H9 (cell line): ENCODE measurements around the gene AKNA. TPM values are rescaled to one million over a fixed set of nuclear protein-coding genes. Genes with fewer than 3 reads are reported as not detected.

Experiments
- DNase-seq: peaks from one replicate; pipeline ENCODE4 v3.0.0-alpha.2; 2017
- H2AFZ ChIP-seq: one replicate; pipeline ENCODE4 v1.6.1; 2013; ENCODE audit warnings: mild to moderate bottlenecking, low read length, control low read depth, moderate library complexity
- H2AK5ac ChIP-seq: 2 replicates; pipeline ENCODE4 v1.6.1; 2013; ENCODE audit warnings: low read length, control low read depth, mixed read lengths; ENCODE audit not compliant: insufficient read length
- H2BK120ac ChIP-seq: one replicate; pipeline ENCODE4 v1.6.1; 2013; ENCODE audit warnings: low read depth, mild to moderate bottlenecking, low read length, control low read depth, inconsistent platforms; ENCODE audit not compliant: poor library complexity, severe bottlenecking
- H2BK12ac ChIP-seq: 2 replicates; pipeline ENCODE4 v1.6.1; 2013; ENCODE audit warnings: low read length, control low read depth, mixed read lengths, low read depth; ENCODE audit not compliant: insufficient read length
- H2BK15ac ChIP-seq: 2 replicates; pipeline ENCODE4 v1.6.1; 2013; ENCODE audit warnings: low read depth, low read length, control low read depth
- H2BK20ac ChIP-seq: one replicate; pipeline ENCODE4 v1.6.1; 2013; ENCODE audit warnings: low read depth, mild to moderate bottlenecking, low read length, control low read depth, inconsistent platforms; ENCODE audit not compliant: poor library complexity, severe bottlenecking
- H2BK5ac ChIP-seq: 2 replicates; pipeline ENCODE4 v1.6.1; 2013; ENCODE audit warnings: low read length, control low read depth, mixed read lengths; ENCODE audit not compliant: insufficient read length
- H3K14ac ChIP-seq: 2 replicates; pipeline ENCODE4 v1.6.1; 2013; ENCODE audit warnings: low read length, control low read depth; ENCODE audit not compliant: insufficient read depth
- H3K18ac ChIP-seq: 2 replicates; pipeline ENCODE4 v1.6.1; 2013; ENCODE audit warnings: low read depth, mild to moderate bottlenecking, mixed read lengths, low read length, control low read depth; ENCODE audit not compliant: insufficient read length
- H3K23ac ChIP-seq: 2 replicates; pipeline ENCODE4 v1.6.1; 2013; ENCODE audit warnings: low read length, control low read depth, mixed read lengths, low read depth; ENCODE audit not compliant: insufficient read length
- H3K23me2 ChIP-seq: 2 replicates; pipeline ENCODE4 v1.6.1; 2013; ENCODE audit warnings: low read depth, mild to moderate bottlenecking, mixed read lengths, low read length, control low read depth; ENCODE audit not compliant: insufficient read length, poor library complexity, severe bottlenecking
- H3K27ac ChIP-seq: 2 replicates; pipeline ENCODE4 v1.5.1; 2013; ENCODE audit warnings: low read length, control low read depth, mixed read lengths, low read depth; ENCODE audit not compliant: insufficient read length
- H3K27me3 ChIP-seq: 2 replicates; pipeline ENCODE4 v1.6.1; 2013; ENCODE audit warnings: low read length, control low read depth, inconsistent platforms; ENCODE audit not compliant: insufficient read depth
- H3K4ac ChIP-seq: 2 replicates; pipeline ENCODE4 v1.6.1; 2013; ENCODE audit warnings: low read depth, mild to moderate bottlenecking, control low read depth, inconsistent platforms, low read length, moderate library complexity
- H3K4me1 ChIP-seq: 2 replicates; pipeline ENCODE4 v1.6.1; 2013; ENCODE audit warnings: low read length, control low read depth, inconsistent platforms; ENCODE audit not compliant: insufficient read depth
- H3K4me2 ChIP-seq: 2 replicates; pipeline ENCODE4 v1.6.1; 2013; ENCODE audit warnings: low read length, control low read depth, mixed read lengths; ENCODE audit not compliant: insufficient read length, insufficient read depth
- H3K56ac ChIP-seq: 2 replicates; pipeline ENCODE4 v1.6.1; 2013; ENCODE audit warnings: low read depth, mild to moderate bottlenecking, mixed read lengths, low read length, control low read depth; ENCODE audit not compliant: insufficient read length
- H3K79me1 ChIP-seq: 2 replicates; pipeline ENCODE4 v1.6.1; 2013; ENCODE audit warnings: low read depth, mild to moderate bottlenecking, moderate library complexity, low read length, control low read depth, inconsistent platforms; ENCODE audit not compliant: insufficient read depth, poor library complexity, severe bottlenecking
- H3K79me2 ChIP-seq: 2 replicates; pipeline ENCODE4 v1.6.1; 2013; ENCODE audit warnings: low read length, control low read depth, inconsistent platforms; ENCODE audit not compliant: insufficient read depth
- H3K9ac ChIP-seq: 2 replicates; pipeline ENCODE4 v1.6.1; 2013; ENCODE audit warnings: low read length, control low read depth, mixed read lengths; ENCODE audit not compliant: insufficient read length; ENCODE audit errors: extremely low read depth
- H3K9me3 ChIP-seq: one replicate; pipeline ENCODE4 v1.6.1; 2013; ENCODE audit warnings: low read depth, low read length, inconsistent platforms; ENCODE audit not compliant: control insufficient read depth
- H3T11ph ChIP-seq: one replicate; pipeline ENCODE4 v1.6.1; 2013; ENCODE audit warnings: mild to moderate bottlenecking, low read length, control low read depth, inconsistent platforms
- H4K20me1 ChIP-seq: one replicate; pipeline ENCODE4 v1.6.1; 2013; ENCODE audit not compliant: control insufficient read depth, insufficient read length, insufficient read depth
- H4K5ac ChIP-seq: 2 replicates; pipeline ENCODE4 v1.6.1; 2013; ENCODE audit warnings: low read depth, mild to moderate bottlenecking, mixed read lengths, low read length, control low read depth; ENCODE audit not compliant: insufficient read length
- H4K8ac ChIP-seq: replicated peaks from 2 replicates; pipeline ENCODE4 v1.6.1; 2013; ENCODE audit warnings: low read length, control low read depth, mixed read lengths, low read depth; ENCODE audit not compliant: insufficient read length
- H4K91ac ChIP-seq: 2 replicates; pipeline ENCODE4 v1.6.1; 2013; ENCODE audit warnings: low read depth, mild to moderate bottlenecking, moderate library complexity, mixed read lengths, low read length, control low read depth; ENCODE audit not compliant: insufficient read length
- H3K27ac Mint-ChIP-seq, 3 experiments: 2 replicates in 2 of 3; 3 replicates in 1 of 3; pipeline ENCODE4 v1.8.0; 2020 to 2021; ENCODE audit warnings: mixed read lengths in 3 of 3, mild to moderate bottlenecking in 1 of 3, moderate library complexity in 1 of 3
- H3K27me3 Mint-ChIP-seq: 2 replicates; pipeline ENCODE4 v1.8.0; 2021; ENCODE audit warnings: low read depth, mild to moderate bottlenecking, moderate library complexity, mixed read lengths
- H3K36me3 Mint-ChIP-seq, 3 experiments: 2 replicates in 2 of 3; 3 replicates in 1 of 3; pipeline ENCODE4 v1.8.0; 2020 to 2021; ENCODE audit warnings: low read depth in 3 of 3, mixed read lengths in 3 of 3; ENCODE audit not compliant: insufficient read depth in 1 of 3
- H3K4me1 Mint-ChIP-seq, 2 experiments: 2 replicates each; pipeline ENCODE4 v1.8.0; 2020; ENCODE audit warnings: mixed read lengths in 2 of 2
- H3K4me3 Mint-ChIP-seq, 2 experiments: 2 replicates in 1 of 2; 3 replicates in 1 of 2; pipeline ENCODE4 v1.8.0; 2020 to 2021; ENCODE audit warnings: mild to moderate bottlenecking in 2 of 2, mixed read lengths in 2 of 2, moderate library complexity in 1 of 2
- H3K9me3 Mint-ChIP-seq, 2 experiments: 2 replicates in 1 of 2; 3 replicates in 1 of 2; pipeline ENCODE4 v1.8.0; 2020; ENCODE audit warnings: mild to moderate bottlenecking in 2 of 2, mixed read lengths in 2 of 2, moderate library complexity in 1 of 2
- CTCF ChIP-seq: fragments of 200-600 bp; sonication (generic); conservative IDR thresholded peaks from 3 replicates; pipeline ENCODE4 v1.8.0; 2021; ENCODE audit warnings: antibody characterized with exemption, mild to moderate bottlenecking
- WGBS: extraction: QIAGEN DNeasy Blood & Tissue Kit; methylation state at CpG from one replicate; pipeline ENCODE4 v1.1.7; 2013; ENCODE audit warnings: missing lambda C conversion rate, low lambda C conversion rate, mixed read lengths; ENCODE audit not compliant: insufficient read length; ENCODE audit errors: extremely low coverage; 5-methylcytosine and 5-hydroxymethylcytosine counted together
- total RNA-seq: library from RNA; stranded (reverse); gene quantifications from 2 replicates; pipeline ENCODE4 v1.2.1, GENCODE V29; 2021

AKNA gene
- total RNA-seq, 1 experiment from 2014 or later, result 19.7 TPM

- Histone ChIP-seq H2BK15ac (no peak overlapping the region), H2BK20ac (no peak overlapping the region), H2BK12ac (no peak overlapping the region), H3T11ph (no peak overlapping the region), H3K4me2 (no peak overlapping the region), H2AFZ (no peak overlapping the region), H2BK120ac (no peak overlapping the region), H3K4me1 (no peaks in the 10 kb centered on the region), H3K14ac (no peak overlapping the region), H3K27me3 (no peaks in the 10 kb centered on the region), H4K8ac (no peak overlapping the region), H2AK5ac (no peak overlapping the region), H4K91ac (no peak overlapping the region), H3K79me2 (no peaks in the 10 kb centered on the region), H3K56ac (no peak overlapping the region), H3K23me2 (no peaks in the 10 kb centered on the region), H3K27ac (no peak overlapping the region), H3K23ac (no peak overlapping the region), H3K9ac (no peak overlapping the region), H2BK5ac (no peak overlapping the region), H4K5ac (no peak overlapping the region), H3K18ac (no peak overlapping the region), H3K9me3 (no peaks in the 10 kb centered on the region), H3K79me1 (no peaks in the 10 kb centered on the region), H3K4ac (no peak overlapping the region), H4K20me1 (no peaks in the 10 kb centered on the region)
- H3K36me3 Mint-ChIP-seq, result no peaks in the 10 kb centered on the region; a peak in 1 of 7 replicates
- no peaks in the 10 kb centered on the region for H3K27me3 Mint-ChIP-seq
- TF ChIP-seq CTCF, result no peak
- no peak for DNase-seq
- H3K4me3 Mint-ChIP-seq, result no peak overlapping the region
- no peaks in the 10 kb centered on the region for H3K9me3 Mint-ChIP-seq
- no CpG with 5 or more reads among the region's 4 CpGs for WGBS
- no peak overlapping the region for H3K27ac Mint-ChIP-seq
- peaks cover 4 to 7% of the 10 kb centered on the region in 2 experiments; a peak in 2 of 4 replicates for H3K4me1 Mint-ChIP-seq
Measured at GRCh38 chr9:114303977-114304376, 83.8 kb downstream of the AKNA start.
